ENCODE data around the gene SPPL2A. TPM values are rescaled to one million over a fixed set of nuclear protein-coding genes. Genes with fewer than 3 reads are reported as not detected.

Gene SPPL2A
- total and polyA plus RNA-seq, 2 of the 13 experiments (the other 11 are each of a cell fraction or from before 2014, with no cell fraction given), result 80.5 to 105 TPM

- TF ChIP-seq TRIM22 (IDR thresholded peaks at IDR 0.05), result no peak
- TF ChIP-seq HNF4A (CRISPR knock-in tag; IDR thresholded peaks at IDR 0.05), result peak; percentile 48; the same call in 1 of the 2 replicates
- TF ChIP-seq ZNF646 (CRISPR knock-in tag; IDR thresholded peaks at IDR 0.05), result no peak
- peak; percentile 84; the same call in 1 of the 2 replicates for TF ChIP-seq ZNF557 (CRISPR knock-in tag; IDR thresholded peaks at IDR 0.05)
- TF ChIP-seq FOSL1 (CRISPR knock-in tag; IDR thresholded peaks at IDR 0.05; ENCODE audit: borderline replicate concordance), result 0 out of 2 replicates have a peak, but pooled peaks have one; percentile 9
- TF ChIP-seq ZFP91 (CRISPR knock-in tag; IDR thresholded peaks at IDR 0.05; ENCODE audit: borderline replicate concordance), result peak; percentile 71
- no peak; the same call in 1 of the 2 replicates for TF ChIP-seq CREBL2 (CRISPR knock-in tag; IDR thresholded peaks at IDR 0.05; ENCODE audit: borderline replicate concordance)
- TF ChIP-seq MXD1 (CRISPR knock-in tag; IDR thresholded peaks at IDR 0.05), result peak; percentile 76
- TF ChIP-seq GLMP (CRISPR knock-in tag; IDR thresholded peaks at IDR 0.05; ENCODE audit: borderline replicate concordance), result no peak
- peak; percentile 96 for TF ChIP-seq YEATS4 (CRISPR knock-in tag; IDR thresholded peaks at IDR 0.05; ENCODE audit: borderline replicate concordance)
- TF ChIP-seq ZNF749 (CRISPR knock-in tag; IDR thresholded peaks at IDR 0.05; ENCODE audit: borderline replicate concordance), result no peak
- TF ChIP-seq MAFG (CRISPR knock-in tag; IDR thresholded peaks at IDR 0.05), result no peak
Observed at GRCh38 chr15:50686469-50687301, 78.8 kb downstream of the SPPL2A start, which contains the start of gene TRPM7 (continued).

Measured in HepG2 (cell line).